ENCODE measurements around the gene GARNL3. TPM values are rescaled to one million over a fixed set of nuclear protein-coding genes. Genes with fewer than 3 reads are reported as not detected.
A peak's percentile ranks its signal among the peaks of the same experiment; 100 is the strongest.

Gene GARNL3
- total RNA-seq, 1 donor from 2014 or later: 3.3 TPM

DNA sequence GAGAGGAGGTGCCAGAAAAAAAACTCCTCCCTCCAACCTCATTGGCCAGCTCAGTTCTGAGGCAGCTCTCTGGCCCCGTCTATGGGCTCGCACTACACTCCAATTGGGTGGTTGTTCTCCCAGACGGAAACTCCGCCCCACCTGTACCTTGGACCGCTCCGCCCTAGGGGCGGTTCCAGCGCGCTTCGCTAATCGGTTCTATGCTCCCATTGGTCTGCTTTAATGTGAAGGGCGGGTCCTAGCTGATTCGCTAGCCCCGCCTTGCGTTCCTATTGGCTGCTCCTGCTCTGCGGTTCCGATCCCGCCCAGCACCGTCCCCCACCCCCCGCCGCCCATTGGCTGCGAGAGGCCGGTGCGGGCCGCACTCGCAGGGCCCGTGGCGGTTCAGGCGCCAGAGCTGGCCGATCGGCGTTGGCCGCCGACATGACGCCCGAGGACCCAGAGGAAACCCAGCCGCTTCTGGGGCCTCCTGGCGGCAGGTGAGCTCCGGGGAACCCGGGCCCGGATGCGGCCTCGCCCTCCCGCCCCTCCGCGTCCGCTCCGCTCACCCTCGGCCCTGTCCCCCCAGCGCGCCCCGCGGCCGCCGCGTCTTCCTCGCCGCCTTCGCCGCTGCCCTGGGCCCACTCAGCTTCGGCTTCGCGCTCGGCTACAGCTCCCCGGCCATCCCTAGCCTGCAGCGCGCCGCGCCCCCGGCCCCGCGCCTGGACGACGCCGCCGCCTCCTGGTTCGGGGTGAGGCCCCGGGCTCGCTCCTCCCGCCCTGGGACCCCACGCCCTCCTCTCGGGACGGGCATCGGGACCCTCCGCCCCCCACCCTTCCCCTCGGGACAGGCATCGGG lies 132.5 kb downstream of the GARNL3 start, which contains the start of gene SLC2A8:
SLC2A8 (plus strand) TSS at position 362 of the 838 bp plus-strand sequence; CDS start at position 424, 62 bp downstream.
- DNase-seq (ENCODE audit: low spot score): peak; percentile 97
- Mint-ChIP-seq H3K27me3 (ENCODE audit: unreplicated experiment) (peaks cover 6% of the 10 kb centered on the region), H3K4me3 (ENCODE audit: unreplicated experiment) (peak within 1 kb of the TSS; percentile 89), H3K4me1 (ENCODE audit: unreplicated experiment) (peaks cover 3% of the 10 kb centered on the region), H3K9me3 (ENCODE audit: unreplicated experiment) (no peaks in the 10 kb centered on the region), H3K36me3 (ENCODE audit: low read depth, unreplicated experiment) (no peaks in the 10 kb centered on the region), H3K27ac (ENCODE audit: unreplicated experiment) (peak within 1 kb of the TSS; percentile 31)
- TF ChIP-seq, protein P1, sequence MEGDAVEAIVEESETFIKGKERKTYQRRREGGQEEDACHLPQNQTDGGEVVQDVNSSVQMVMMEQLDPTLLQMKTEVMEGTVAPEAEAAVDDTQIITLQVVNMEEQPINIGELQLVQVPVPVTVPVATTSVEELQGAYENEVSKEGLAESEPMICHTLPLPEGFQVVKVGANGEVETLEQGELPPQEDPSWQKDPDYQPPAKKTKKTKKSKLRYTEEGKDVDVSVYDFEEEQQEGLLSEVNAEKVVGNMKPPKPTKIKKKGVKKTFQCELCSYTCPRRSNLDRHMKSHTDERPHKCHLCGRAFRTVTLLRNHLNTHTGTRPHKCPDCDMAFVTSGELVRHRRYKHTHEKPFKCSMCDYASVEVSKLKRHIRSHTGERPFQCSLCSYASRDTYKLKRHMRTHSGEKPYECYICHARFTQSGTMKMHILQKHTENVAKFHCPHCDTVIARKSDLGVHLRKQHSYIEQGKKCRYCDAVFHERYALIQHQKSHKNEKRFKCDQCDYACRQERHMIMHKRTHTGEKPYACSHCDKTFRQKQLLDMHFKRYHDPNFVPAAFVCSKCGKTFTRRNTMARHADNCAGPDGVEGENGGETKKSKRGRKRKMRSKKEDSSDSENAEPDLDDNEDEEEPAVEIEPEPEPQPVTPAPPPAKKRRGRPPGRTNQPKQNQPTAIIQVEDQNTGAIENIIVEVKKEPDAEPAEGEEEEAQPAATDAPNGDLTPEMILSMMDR (IDR thresholded peaks at IDR 0.05; ENCODE audit: unreplicated experiment): no peak

DNA sequence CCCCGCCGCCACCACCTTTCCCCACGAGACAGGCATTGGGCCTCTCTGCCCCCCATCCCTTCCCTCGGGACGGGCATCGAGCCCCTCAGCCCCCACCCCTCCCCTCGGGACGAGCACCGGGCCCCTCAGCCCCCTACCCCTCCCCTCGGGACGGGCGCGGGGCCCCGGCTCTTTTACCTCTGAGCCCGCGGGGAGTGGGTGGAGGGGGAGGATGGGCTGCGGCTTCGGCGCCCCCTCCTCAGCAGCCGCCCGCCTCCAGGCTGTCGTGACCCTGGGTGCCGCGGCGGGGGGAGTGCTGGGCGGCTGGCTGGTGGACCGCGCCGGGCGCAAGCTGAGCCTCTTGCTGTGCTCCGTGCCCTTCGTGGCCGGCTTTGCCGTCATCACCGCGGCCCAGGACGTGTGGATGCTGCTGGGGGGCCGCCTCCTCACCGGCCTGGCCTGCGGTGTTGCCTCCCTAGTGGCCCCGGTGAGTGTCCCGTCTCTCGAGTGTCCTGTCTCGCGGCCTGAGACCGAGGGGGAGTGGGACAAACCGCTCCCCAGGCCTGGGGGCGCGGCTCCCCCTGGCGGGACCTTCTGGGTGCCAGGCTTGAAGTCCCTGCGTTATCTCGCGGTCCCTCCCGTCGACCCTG lies 133.2 kb downstream of the GARNL3 start:
- Mint-ChIP-seq H3K36me3 (ENCODE audit: low read depth, unreplicated experiment) (no peaks in the 10 kb centered on the region), H3K9me3 (ENCODE audit: unreplicated experiment) (no peaks in the 10 kb centered on the region), H3K27me3 (ENCODE audit: unreplicated experiment) (peaks cover 6% of the 10 kb centered on the region), H3K27ac (ENCODE audit: unreplicated experiment) (no peak overlapping the region), H3K4me3 (ENCODE audit: unreplicated experiment) (peak overlapping the region; percentile 83), H3K4me1 (ENCODE audit: unreplicated experiment) (peaks cover 3% of the 10 kb centered on the region)
- DNase-seq (ENCODE audit: low spot score): peak; percentile 41
- TF ChIP-seq, protein P1 (IDR thresholded peaks at IDR 0.05; ENCODE audit: unreplicated experiment): no peak

DNA sequence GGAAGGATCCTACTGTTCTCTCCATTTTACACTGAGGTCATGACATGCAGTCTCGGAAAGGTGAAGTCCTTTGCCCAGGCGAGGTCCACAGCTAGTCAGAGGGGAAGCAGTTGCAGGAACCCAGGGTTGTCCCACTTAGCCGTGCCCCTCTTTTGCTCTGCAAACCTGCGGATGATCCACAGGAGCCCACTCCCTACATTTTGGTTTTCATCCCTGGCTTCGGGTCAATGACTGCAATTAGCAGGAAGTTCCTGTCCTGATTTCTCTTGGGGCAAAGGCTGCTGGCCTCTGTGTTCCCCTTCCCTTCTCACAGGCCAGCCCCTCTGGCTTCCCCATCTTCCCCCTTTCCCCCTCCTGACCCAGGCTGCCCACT lies 133.7 kb downstream of the GARNL3 start:
- no peaks in the 10 kb centered on the region for H3K9me3 Mint-ChIP-seq (ENCODE audit: unreplicated experiment)
- peaks cover 6% of the 10 kb centered on the region for H3K27me3 Mint-ChIP-seq (ENCODE audit: unreplicated experiment)
- no peak for DNase-seq (ENCODE audit: low spot score)
- TF ChIP-seq, protein P1 (IDR thresholded peaks at IDR 0.05; ENCODE audit: unreplicated experiment): no peak
- no peaks in the 10 kb centered on the region for H3K36me3 Mint-ChIP-seq (ENCODE audit: low read depth, unreplicated experiment)
- no peak overlapping the region for H3K27ac Mint-ChIP-seq (ENCODE audit: unreplicated experiment)
- peak overlapping the region; percentile 83 for H3K4me3 Mint-ChIP-seq (ENCODE audit: unreplicated experiment)
- H3K4me1 Mint-ChIP-seq (ENCODE audit: unreplicated experiment): peaks cover 3% of the 10 kb centered on the region

DNA sequence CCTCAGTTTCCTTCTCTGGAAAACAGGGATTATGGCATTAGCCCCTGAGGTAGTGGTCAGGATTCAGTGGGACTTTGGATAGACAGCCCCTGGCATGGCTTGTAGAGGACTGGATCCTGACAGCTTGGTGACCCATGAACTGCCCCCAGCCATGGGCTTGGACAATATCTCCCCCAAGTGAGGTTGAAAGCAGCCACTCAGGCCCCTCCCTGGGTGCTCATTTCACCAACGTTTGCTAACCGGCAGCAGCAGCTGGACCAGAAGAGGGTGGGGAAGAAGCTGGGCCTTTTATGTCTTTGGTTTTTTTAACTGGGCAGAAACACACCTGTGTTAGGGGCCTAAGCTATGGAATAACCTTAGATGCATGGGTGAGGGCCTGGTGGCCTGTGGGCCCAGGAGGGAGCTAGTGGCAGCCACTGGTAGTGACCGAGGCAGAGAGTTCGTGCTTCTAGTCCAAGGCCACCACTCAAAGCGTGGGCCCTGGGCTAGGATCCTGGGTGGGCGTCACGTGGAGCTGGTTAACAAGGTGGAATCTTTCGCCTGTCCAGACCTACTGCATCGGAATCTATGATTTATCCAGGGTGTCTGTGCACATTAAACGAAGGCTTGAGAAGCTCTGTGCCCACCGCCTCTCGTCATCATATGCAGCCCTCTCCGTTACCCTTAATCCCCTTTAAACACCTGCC lies 134.3 kb downstream of the GARNL3 start:
- no peak for DNase-seq (ENCODE audit: low spot score)
- TF ChIP-seq, protein P1 (IDR thresholded peaks at IDR 0.05; ENCODE audit: unreplicated experiment): no peak
- Mint-ChIP-seq H3K9me3 (ENCODE audit: unreplicated experiment) (no peaks in the 10 kb centered on the region), H3K4me1 (ENCODE audit: unreplicated experiment) (peaks cover 3% of the 10 kb centered on the region), H3K4me3 (ENCODE audit: unreplicated experiment) (peak overlapping the region; percentile 83), H3K27me3 (ENCODE audit: unreplicated experiment) (peaks cover 6% of the 10 kb centered on the region), H3K36me3 (ENCODE audit: low read depth, unreplicated experiment) (no peaks in the 10 kb centered on the region), H3K27ac (ENCODE audit: unreplicated experiment) (no peak overlapping the region)
